Measurements from ENCODE around the gene ARL6IP4.

The ARL6IP4 gene

GRCh38 chr12:122949816-122950675 lies 30.4 kb upstream of the ARL6IP4 start:
- no peaks in the 10 kb centered on the region for H3K9me3 ChIP-seq (ENCODE audit: control insufficient read depth, insufficient read depth, low read depth, low read length)
- peaks cover 0 to 10% of the 10 kb centered on the region in 2 experiments; a peak in 2 of 3 replicates for H3K36me3 ChIP-seq (ENCODE audit: control insufficient read depth in 2 of 2, insufficient read depth in 1 of 2, low read length in 2 of 2)
- ChIA-PET POLR2A (interaction anchor here (0.6 kb wide), 1 partner anchor 200 kb away, joined by 3 read pairs; no protein-coding TSS in a partner anchor), CTCF (interaction anchor here (0.6 to 9.3 kb wide), 10 partner anchors 11 to 291 kb away, joined by 3 to 105 read pairs (median 4); no protein-coding TSS in a partner anchor)
- TF ChIP-seq ZNF239 (tag by site-specific recombination; IDR thresholded peaks at IDR 0.05) (no peak), ZNF16 (tag by site-specific recombination; IDR thresholded peaks at IDR 0.05; ENCODE audit: low read depth) (no peak), HIC1 (tag by site-specific recombination; IDR thresholded peaks at IDR 0.05) (0 out of 2 replicates have a peak, but pooled peaks have one; percentile 2), ZNF366 (tag by site-specific recombination; conservative IDR thresholded peaks at IDR 0.05) (no peak), ZNF596 (tag by site-specific recombination; IDR thresholded peaks at IDR 0.05) (no peak)
- H3K4me3 ChIP-seq (ENCODE audit: low read depth, low read length): no peak overlapping the region
- H3K27ac ChIP-seq (ENCODE audit: extremely low read depth, low read depth, low read length): no peak overlapping the region
- no peaks in the 10 kb centered on the region for H3K4me1 ChIP-seq (ENCODE audit: control insufficient read depth, insufficient read depth, low read length)

- Histone ChIP-seq H3K4me3 (ENCODE audit: low read depth, low read length) (no peak overlapping the region), H3K36me3 (ENCODE audit: control insufficient read depth in 2 of 2, insufficient read depth in 1 of 2, low read length in 2 of 2) (peaks cover 0 to 14% of the 10 kb centered on the region in 2 experiments; a peak in 2 of 3 replicates), H3K4me1 (ENCODE audit: control insufficient read depth, insufficient read depth, low read length) (no peaks in the 10 kb centered on the region), H3K27ac (ENCODE audit: extremely low read depth, low read depth, low read length) (no peak overlapping the region), H3K9me3 (ENCODE audit: control insufficient read depth, insufficient read depth, low read depth, low read length) (no peaks in the 10 kb centered on the region)
- TF ChIP-seq SCRT1 (tag by site-specific recombination; IDR thresholded peaks at IDR 0.05; ENCODE audit: borderline replicate concordance) (no peak), HIC1 (tag by site-specific recombination; IDR thresholded peaks at IDR 0.05) (0 out of 2 replicates have a peak, but pooled peaks have one; percentile 14), TSHZ1 (tag by site-specific recombination; IDR thresholded peaks at IDR 0.05; ENCODE audit: borderline replicate concordance) (peak; percentile 10; the same call in 1 of the 2 replicates)
- ChIA-PET CTCF (interaction anchor here (0.7 to 9.3 kb wide), 6 partner anchors 73 to 227 kb away, joined by 3 to 105 read pairs (median 4); no protein-coding TSS in a partner anchor), POLR2A (no interaction called here)
Measured at GRCh38 chr12:122951406-122951805, 29.1 kb upstream of the ARL6IP4 start.

GRCh38 chr12:122951979-122952892 lies 28.2 kb upstream of the ARL6IP4 start:
- Histone ChIP-seq H3K9me3 (ENCODE audit: control insufficient read depth, insufficient read depth, low read depth, low read length) (no peaks in the 10 kb centered on the region), H3K36me3 (ENCODE audit: control insufficient read depth in 2 of 2, insufficient read depth in 1 of 2, low read length in 2 of 2) (peaks cover 4 to 17% of the 10 kb centered on the region in 2 experiments; a peak in 2 of 3 replicates), H3K4me1 (ENCODE audit: control insufficient read depth, insufficient read depth, low read length) (no peaks in the 10 kb centered on the region), H3K4me3 (ENCODE audit: low read depth, low read length) (no peak overlapping the region), H3K27ac (ENCODE audit: extremely low read depth, low read depth, low read length) (no peak overlapping the region)
- ChIA-PET CTCF (interaction anchor here (0.5 to 9.3 kb wide), 28 partner anchors 9 to 315 kb away, joined by 3 to 105 read pairs (median 4); partner anchors contain the start of genes ABCB9 and DENR), POLR2A (interaction anchor here (0.9 to 1.0 kb wide), 2 partner anchors 14 to 22 kb away, joined by 4 read pairs; partner anchors contain the start of genes ABCB9 and OGFOD2)
- TF ChIP-seq ZSCAN30 (tag by site-specific recombination; IDR thresholded peaks at IDR 0.05): peak; percentile 78
- peak; percentile 45; the same call in 1 of the 2 replicates for TF ChIP-seq ZNF24 (tag by site-specific recombination; IDR thresholded peaks at IDR 0.05)
- TF ChIP-seq ZNF2 (tag by site-specific recombination; IDR thresholded peaks at IDR 0.05): no peak
- TF ChIP-seq ZNF664 (tag by site-specific recombination; IDR thresholded peaks at IDR 0.05): peak; percentile 97
- TF ChIP-seq ZNF600 (tag by site-specific recombination; IDR thresholded peaks at IDR 0.05): peak; percentile 74
- TF ChIP-seq ZNF391 (tag by site-specific recombination; IDR thresholded peaks at IDR 0.05; ENCODE audit: borderline replicate concordance, low read depth): 0 out of 2 replicates have a peak, but pooled peaks have one; percentile 30
- no peak for TF ChIP-seq ZIC2 (tag by site-specific recombination; IDR thresholded peaks at IDR 0.05)
- TF ChIP-seq ZNF280D (tag by site-specific recombination; IDR thresholded peaks at IDR 0.05): no peak
